GM23248 (cell line): ENCODE measurements around the gene ABCC10.

ENCODE experiments used
- EZH2 ChIP-seq: fragments of 200-600 bp; sonication (generic); IDR thresholded peaks from 2 replicates; pipeline ENCODE4 v1.6.1; 2018; ENCODE audit warnings: antibody characterized with exemption, mild to moderate bottlenecking; ENCODE audit not compliant: insufficient read depth, poor library complexity, severe bottlenecking
- EZH2phosphoT487 ChIP-seq: fragments of 200-600 bp; sonication (generic); IDR thresholded peaks from 2 replicates; pipeline ENCODE4 v1.6.1; 2018; ENCODE audit warnings: antibody characterized with exemption, moderate library complexity, mild to moderate bottlenecking, low read depth; ENCODE audit not compliant: insufficient read depth

- TF ChIP-seq EZH2 (no peak), EZH2phosphoT487 (no peak)
These were observed 50.6 kb downstream of the ABCC10 start for GRCh38 chr6:43478008-43478372.
